ENCODE data around the gene SERPINE1. TPM values are rescaled to one million over a fixed set of nuclear protein-coding genes. Genes with fewer than 3 reads are reported as not detected.
A peak's percentile ranks its signal among the peaks of the same experiment; 100 is the strongest.

Gene SERPINE1
- total RNA-seq (2021; ENCODE audit: unreplicated experiment) (12.8 TPM), Bru-seq, nascent RNA (percentile 75 among the genes with signal in this experiment), BruChase-seq, experiment 1, labeled RNA remaining after a 6-hour chase (percentile 87 among the genes with signal in this experiment), BruChase-seq, experiment 2, labeled RNA remaining after a 2-hour chase (percentile 81 among the genes with signal in this experiment)
- polyA plus RNA-seq (2012) = 32.8 and 45.4 TPM in 2 replicates
- long read RNA-seq, transcript SERPINE1-201 (9 exons, 3,190 nt) = major isoform, 6 of 37 reads
- long read RNA-seq, partial matches to known transcripts = 24 of 37 reads
- long read RNA-seq, other reads (novel, unspliced or antisense) = 7 of 37 reads

DNA sequence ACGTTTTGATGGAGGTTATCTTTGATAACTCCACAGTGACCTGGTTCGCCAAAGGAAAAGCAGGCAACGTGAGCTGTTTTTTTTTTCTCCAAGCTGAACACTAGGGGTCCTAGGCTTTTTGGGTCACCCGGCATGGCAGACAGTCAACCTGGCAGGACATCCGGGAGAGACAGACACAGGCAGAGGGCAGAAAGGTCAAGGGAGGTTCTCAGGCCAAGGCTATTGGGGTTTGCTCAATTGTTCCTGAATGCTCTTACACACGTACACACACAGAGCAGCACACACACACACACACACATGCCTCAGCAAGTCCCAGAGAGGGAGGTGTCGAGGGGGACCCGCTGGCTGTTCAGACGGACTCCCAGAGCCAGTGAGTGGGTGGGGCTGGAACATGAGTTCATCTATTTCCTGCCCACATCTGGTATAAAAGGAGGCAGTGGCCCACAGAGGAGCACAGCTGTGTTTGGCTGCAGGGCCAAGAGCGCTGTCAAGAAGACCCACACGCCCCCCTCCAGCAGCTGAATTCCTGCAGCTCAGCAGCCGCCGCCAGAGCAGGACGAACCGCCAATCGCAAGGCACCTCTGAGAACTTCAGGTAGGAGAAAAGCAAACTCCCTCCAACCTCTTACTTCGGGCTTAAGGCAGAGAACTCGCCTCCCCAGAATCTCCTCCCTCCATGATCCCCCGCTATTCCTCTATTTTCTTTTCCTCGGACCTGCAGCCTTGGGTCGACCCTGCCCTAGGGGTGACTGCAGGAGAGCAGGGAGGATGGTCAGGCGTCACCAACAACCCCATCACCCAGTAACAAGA lies at the start of gene SERPINE1:
Gene SERPINE1, plus strand, starts transcription at position 454 of the 809 bp plus-strand sequence. CDS start 1,290 bp downstream, outside the sequence.
- ChIA-PET POLR2A (interaction anchor here (0.7 to 4.0 kb wide), 22 partner anchors 9 to 252 kb away, joined by 3 to 26 read pairs (median 4); partner anchors contain the start of genes SRRT and VGF), RAD21 (ENCODE audit: low non-redundant PET in 1 of 2, low total read pairs in 2 of 2, uncharacterized antibody in 2 of 2, unreplicated experiment in 2 of 2) (no interaction called here), CTCF (interaction anchor here (1.0 to 2.6 kb wide), 6 partner anchors 11 to 49 kb away, joined by 3 to 16 read pairs (median 6); no protein-coding TSS in a partner anchor)
- H3K4me2 ChIP-seq (ENCODE audit: low read length) = peak within 1 kb of the TSS; percentile 80
- peak; percentile 86 for DNase-seq (ENCODE audit: low read depth, low spot score)
- H3K4me1 ChIP-seq (ENCODE audit: control insufficient read depth in 1 of 2, insufficient read depth in 2 of 2, low read length in 2 of 2) = peaks cover 49 to 67% of the 10 kb centered on the region in 2 experiments
- BruUV-seq (replicated peaks) = no TSS peak
- H3K79me2 ChIP-seq (ENCODE audit: insufficient read depth, low read length) = no peaks in the 10 kb centered on the region
- peak within 1 kb of the TSS; percentile 53 for H3K9ac ChIP-seq (ENCODE audit: low read length)
- peak; percentile 71 for ATAC-seq
- intact Hi-C loops (cut with micrococcal nuclease) = no loop called here
- peak within 1 kb of the TSS; percentile 40 to 50 for H3K4me3 ChIP-seq (replicated peaks in 1 of 2; ENCODE audit: low read depth in 1 of 2, low read length in 2 of 2)
- peak within 1 kb of the TSS; percentile 59 for H2AFZ ChIP-seq (ENCODE audit: low read depth, low read length, poor library complexity, severe bottlenecking)
- peak within 1 kb of the TSS; percentile 57 for H3K27ac ChIP-seq (ENCODE audit: low read depth, low read length)
- no peaks in the 10 kb centered on the region for H4K20me1 ChIP-seq (ENCODE audit: insufficient read depth)
- H3K27me3 ChIP-seq (ENCODE audit: insufficient read depth, low read length) = no peaks in the 10 kb centered on the region
- peaks cover 0 to 5% of the 10 kb centered on the region in 2 experiments; a peak in 1 of 4 replicates for H3K36me3 ChIP-seq (ENCODE audit: control insufficient read depth in 1 of 2, insufficient read depth in 2 of 2, low read length in 2 of 2)
- H3K9me3 ChIP-seq (ENCODE audit: control insufficient read depth in 1 of 2, insufficient read depth in 1 of 2, low read depth in 1 of 2, low read length in 2 of 2) = no peaks in the 10 kb centered on the region
- no peaks in the 10 kb centered on the region for H3K9me2 ChIP-seq (ENCODE audit: insufficient read depth)
- TF ChIP-seq, protein P1, sequence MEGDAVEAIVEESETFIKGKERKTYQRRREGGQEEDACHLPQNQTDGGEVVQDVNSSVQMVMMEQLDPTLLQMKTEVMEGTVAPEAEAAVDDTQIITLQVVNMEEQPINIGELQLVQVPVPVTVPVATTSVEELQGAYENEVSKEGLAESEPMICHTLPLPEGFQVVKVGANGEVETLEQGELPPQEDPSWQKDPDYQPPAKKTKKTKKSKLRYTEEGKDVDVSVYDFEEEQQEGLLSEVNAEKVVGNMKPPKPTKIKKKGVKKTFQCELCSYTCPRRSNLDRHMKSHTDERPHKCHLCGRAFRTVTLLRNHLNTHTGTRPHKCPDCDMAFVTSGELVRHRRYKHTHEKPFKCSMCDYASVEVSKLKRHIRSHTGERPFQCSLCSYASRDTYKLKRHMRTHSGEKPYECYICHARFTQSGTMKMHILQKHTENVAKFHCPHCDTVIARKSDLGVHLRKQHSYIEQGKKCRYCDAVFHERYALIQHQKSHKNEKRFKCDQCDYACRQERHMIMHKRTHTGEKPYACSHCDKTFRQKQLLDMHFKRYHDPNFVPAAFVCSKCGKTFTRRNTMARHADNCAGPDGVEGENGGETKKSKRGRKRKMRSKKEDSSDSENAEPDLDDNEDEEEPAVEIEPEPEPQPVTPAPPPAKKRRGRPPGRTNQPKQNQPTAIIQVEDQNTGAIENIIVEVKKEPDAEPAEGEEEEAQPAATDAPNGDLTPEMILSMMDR (IDR thresholded peaks at IDR 0.05 in 2 of 3, conservative IDR thresholded peaks at IDR 0.05 in 1 of 3; ENCODE audit: borderline replicate concordance in 1 of 3, insufficient read depth in 1 of 3, low read depth in 2 of 3, low read length in 2 of 3) = peak in 2 of 3 experiments; percentile 41 to 43; a peak in 3 of 6 replicates
- TF ChIP-seq MAX (IDR thresholded peaks at IDR 0.05) (no peak), POLR2AphosphoS5 (IDR thresholded peaks at IDR 0.05; ENCODE audit: low read depth, low read length) (peak; percentile 93), YY1 (IDR thresholded peaks at IDR 0.05; ENCODE audit: extremely low read depth, insufficient replicate concordance, low read depth, low read length) (peak; percentile 1), SP1 (IDR thresholded peaks at IDR 0.05; ENCODE audit: low read depth) (no peak), POLR2A (IDR thresholded peaks at IDR 0.05; ENCODE audit: borderline replicate concordance, extremely low read depth, insufficient read depth, insufficient read length) (peak; percentile 71), RAD21 (IDR thresholded peaks at IDR 0.05; ENCODE audit: low read depth) (no peak), TCF7L2 (IDR thresholded peaks at IDR 0.05; ENCODE audit: borderline replicate concordance, extremely low read depth, insufficient read depth, insufficient read length) (no peak)
